GM10266 (cell line): Measurements from ENCODE around the gene NEXN.

Source experiments
- DNase-seq: peaks from one replicate; pipeline ENCODE4 v3.0.0; 2012; ENCODE audit errors: extremely low spot score
- CTCF ChIP-seq: IDR thresholded peaks from 2 replicates; pipeline ENCODE4 v1.5.1; 2012; ENCODE audit warnings: mild to moderate bottlenecking, low read depth; ENCODE audit not compliant: control insufficient read depth, insufficient read depth; ENCODE audit errors: missing control alignments

NEXN gene

GRCh38 chr1:77956464-77956863 lies 68.0 kb downstream of the NEXN start:
- no peak for TF ChIP-seq CTCF
- no peak for DNase-seq

DNA sequence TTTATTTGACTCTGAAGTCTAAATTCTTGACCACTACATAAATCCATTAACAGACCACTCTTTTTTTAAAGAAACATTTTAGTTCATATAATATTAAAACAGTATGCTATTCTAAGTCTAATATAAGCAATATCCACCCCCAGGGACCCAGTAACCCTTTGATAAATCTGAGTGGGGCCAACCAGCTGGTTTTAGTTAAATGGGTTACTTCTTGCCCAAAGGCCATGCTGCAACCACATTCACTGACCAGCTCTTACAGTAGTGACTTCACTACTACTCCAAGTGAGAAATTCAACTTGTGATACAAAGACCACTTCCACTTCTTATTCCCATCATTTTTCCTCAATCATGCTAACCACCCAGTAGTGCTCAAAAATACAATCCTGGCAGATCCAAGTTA lies 70.0 kb downstream of the NEXN start:
- DNase-seq = no peak
- no peak for TF ChIP-seq CTCF

- DNase-seq = no peak
- no peak for TF ChIP-seq CTCF
Measured at GRCh38 chr1:77958850-77959249, 70.4 kb downstream of the NEXN start.

GRCh38 chr1:77961392-77961791 lies 73.0 kb downstream of the NEXN start:
- no peak for TF ChIP-seq CTCF
- no peak for DNase-seq

GRCh38 chr1:77966291-77966690 lies 77.9 kb downstream of the NEXN start:
- TF ChIP-seq CTCF = no peak
- no peak for DNase-seq

DNA sequence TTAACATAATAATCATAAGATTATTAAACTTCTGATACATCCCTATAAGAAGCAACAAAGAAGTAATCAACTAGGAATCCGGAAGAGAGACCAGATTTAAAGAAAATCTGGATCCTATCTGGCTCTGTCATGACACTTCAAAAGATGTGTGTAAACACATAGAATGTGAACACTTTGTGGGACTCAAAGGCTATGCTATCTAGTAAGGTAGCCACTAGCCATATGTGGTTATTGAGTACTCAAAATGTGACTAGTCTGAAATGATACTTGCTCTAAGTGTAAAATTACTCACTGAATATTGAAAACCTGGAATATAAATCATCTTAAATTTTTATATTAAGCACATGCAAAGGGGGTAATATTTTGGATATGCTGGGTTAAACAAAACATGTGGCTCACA lies 81.8 kb downstream of the NEXN start:
- no peak for TF ChIP-seq CTCF
- no peak for DNase-seq

DNA sequence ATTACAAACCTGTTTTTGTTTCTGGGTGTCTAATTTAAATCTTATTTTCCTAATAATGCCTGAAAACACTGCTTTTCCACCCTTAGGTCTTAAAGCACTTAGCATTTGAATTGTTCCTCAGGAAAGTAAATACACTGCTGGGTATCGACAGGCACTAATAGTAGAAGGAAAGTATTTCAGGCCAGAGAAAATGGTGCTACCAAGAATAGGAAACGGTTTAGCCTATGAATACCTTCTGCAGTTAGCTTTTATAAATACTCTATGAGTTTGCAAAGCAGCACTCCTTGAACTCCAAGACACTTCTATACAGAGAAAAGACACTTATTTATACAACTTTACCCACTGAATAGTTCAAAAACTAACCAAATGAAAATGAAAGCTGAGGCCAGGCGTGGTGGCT lies 83.7 kb downstream of the NEXN start:
- no peak for TF ChIP-seq CTCF

More for the DNA sequence above, 83.7 kb downstream of the NEXN start:
- DNase-seq = no peak
